GM12891 (cell line): Measurements from ENCODE around the gene PLLP. TPM values are rescaled to one million over a fixed set of nuclear protein-coding genes. Genes with fewer than 3 reads are reported as not detected.

Source experiments
- DNase-seq: peaks from one replicate; pipeline ENCODE4 v3.0.0; 2011; ENCODE audit warnings: low spot score; ENCODE audit not compliant: insufficient read length
- FAIRE-seq: peaks from 2 replicates; lab custom pipeline; 2011; peaks lifted over from hg19 to GRCh38; lab: Jason Lieb, UNC
- PAX5 ChIP-seq: IDR thresholded peaks from 2 replicates; pipeline ENCODE4 v1.6.1; 2011; ENCODE audit warnings: low read length, moderate library complexity, mild to moderate bottlenecking; ENCODE audit not compliant: insufficient read depth, severe bottlenecking
- POLR2A ChIP-seq: IDR thresholded peaks from 2 replicates; pipeline ENCODE4 v1.6.1; 2011; ENCODE audit warnings: low read depth, low read length, control low read depth
- POLR2AphosphoS5 ChIP-seq: IDR thresholded peaks from 2 replicates; pipeline ENCODE4 v1.6.1; 2011; ENCODE audit warnings: low read depth, low read length, control low read depth
- POU2F2 ChIP-seq: IDR thresholded peaks from 2 replicates; pipeline ENCODE4 v1.6.1; 2011; ENCODE audit warnings: low read depth, mild to moderate bottlenecking, control low read depth, low read length, moderate library complexity
- SPI1 ChIP-seq: IDR thresholded peaks from 2 replicates; pipeline ENCODE4 v1.6.1; 2011; ENCODE audit warnings: low read depth, low read length, control low read depth
- TAF1 ChIP-seq: IDR thresholded peaks from 2 replicates; pipeline ENCODE4 v1.6.1; 2011; ENCODE audit warnings: low read depth, low read length, control low read depth
- polyA plus RNA-seq: library from polyadenylated mRNA; unstranded; fragments of >200 nt; gene quantifications from one replicate; pipeline ENCODE4 v1.2.1, GENCODE V29; 2012; ENCODE audit warnings: low read depth, missing spikeins, inconsistent platforms; ENCODE audit not compliant: missing spikeins

PLLP gene, protein sequence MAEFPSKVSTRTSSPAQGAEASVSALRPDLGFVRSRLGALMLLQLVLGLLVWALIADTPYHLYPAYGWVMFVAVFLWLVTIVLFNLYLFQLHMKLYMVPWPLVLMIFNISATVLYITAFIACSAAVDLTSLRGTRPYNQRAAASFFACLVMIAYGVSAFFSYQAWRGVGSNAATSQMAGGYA
- polyA plus RNA-seq = 0.89 TPM

DNA sequence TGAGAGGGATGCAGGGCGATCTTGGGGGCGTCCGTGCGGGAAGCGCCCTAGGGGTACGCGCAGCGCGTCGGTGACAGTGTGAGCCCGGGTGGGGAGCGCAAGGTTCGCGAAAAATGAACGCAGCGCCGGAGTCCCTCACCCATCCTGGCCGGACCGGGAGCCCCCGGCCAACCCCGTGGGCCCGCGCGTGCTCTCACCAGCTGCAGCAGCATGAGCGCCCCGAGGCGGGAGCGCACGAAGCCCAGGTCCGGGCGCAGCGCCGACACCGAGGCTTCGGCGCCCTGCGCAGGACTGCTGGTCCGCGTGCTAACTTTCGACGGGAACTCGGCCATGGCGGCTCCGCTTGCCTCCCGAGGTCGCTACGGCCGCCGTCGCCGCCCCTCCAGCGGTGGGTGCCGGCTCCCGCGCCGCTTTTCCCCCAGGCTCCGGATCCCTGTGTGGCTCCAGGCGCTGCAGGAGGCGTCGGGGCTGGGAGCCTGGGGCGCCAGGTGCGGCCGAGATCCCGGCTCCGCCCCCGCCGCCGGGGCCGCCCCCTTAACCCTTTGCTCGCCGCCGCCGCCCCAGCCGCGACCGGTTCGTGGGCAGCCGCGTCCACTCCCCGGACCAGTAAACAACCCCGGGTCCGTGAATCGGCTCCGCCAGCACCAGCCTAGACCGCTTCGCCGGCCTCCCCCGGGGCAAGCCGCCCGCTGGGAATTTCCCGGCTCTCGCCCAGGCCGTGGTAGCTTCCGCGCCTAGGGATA lies at the start of gene PLLP:
PLLP (minus strand) TSS at position 464 of the 743 bp plus-strand sequence; CDS start at position 332, 132 bp downstream.
- peak; percentile 78 for DNase-seq
- peak; percentile 78 for FAIRE-seq
- no peak for TF ChIP-seq TAF1

- TF ChIP-seq SPI1 (no peak), POLR2A (no peak), POU2F2 (no peak), PAX5 (no peak), TAF1 (no peak), POLR2AphosphoS5 (no peak)
- no peak for FAIRE-seq
Observed at GRCh38 chr16:57333402-57333801, 48.9 kb upstream of the PLLP start.

GRCh38 chr16:57331355-57331754 lies 46.9 kb upstream of the PLLP start:
- FAIRE-seq = no peak
- TF ChIP-seq TAF1 (no peak), POU2F2 (no peak)
- DNase-seq = no peak

More at GRCh38 chr16:57333402-57333801, 48.9 kb upstream of the PLLP start:
- no peak for DNase-seq

- DNase-seq = no peak
- no peak for FAIRE-seq
- TF ChIP-seq TAF1 (no peak), POLR2AphosphoS5 (no peak), SPI1 (no peak), POU2F2 (no peak), POLR2A (no peak), PAX5 (no peak)
Observed at GRCh38 chr16:57329718-57330327, 45.4 kb upstream of the PLLP start.

DNA sequence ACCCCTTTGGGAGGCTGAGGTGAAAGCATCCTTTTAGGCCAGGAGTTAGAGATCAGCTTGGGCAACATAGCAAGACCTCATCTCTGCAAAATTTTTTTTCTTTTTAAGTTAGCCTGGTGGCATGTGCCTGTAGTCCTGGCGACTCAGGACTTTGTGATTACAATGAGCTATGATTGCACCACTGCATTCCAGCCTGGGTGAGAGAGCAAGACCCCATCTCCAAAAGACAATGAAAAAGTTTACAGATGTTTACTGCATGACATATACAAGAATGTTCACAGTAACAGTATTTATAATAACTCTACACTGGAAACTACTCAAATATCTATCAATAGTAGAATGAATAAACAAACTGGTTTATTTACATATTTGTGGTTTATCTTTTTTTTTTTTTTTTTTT lies 41.0 kb upstream of the PLLP start:
- FAIRE-seq (no peak), DNase-seq (no peak)
- TF ChIP-seq POU2F2 = no peak

DNA sequence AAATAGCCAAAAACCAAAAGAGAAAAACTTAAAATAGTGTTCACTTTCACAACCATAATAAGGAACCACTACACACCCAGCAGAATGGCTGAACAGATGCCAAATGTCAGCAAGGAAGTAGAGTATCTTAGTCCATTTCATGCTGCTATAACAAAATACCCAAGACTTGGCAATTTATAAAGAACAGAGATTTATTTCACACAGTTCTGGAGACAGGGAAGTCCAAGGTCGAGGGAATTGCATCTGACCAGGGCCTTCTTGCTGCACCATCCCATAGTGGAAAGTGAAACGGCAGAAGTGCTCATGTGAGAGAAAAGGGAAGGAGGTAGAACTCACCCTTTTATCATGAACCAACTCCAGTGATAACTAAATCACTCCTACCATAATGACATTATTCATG lies 40.3 kb upstream of the PLLP start:
- DNase-seq = no peak
- FAIRE-seq = peak; percentile 58
- TF ChIP-seq SPI1 = no peak
- no peak for TF ChIP-seq POU2F2
- TF ChIP-seq POLR2AphosphoS5 = no peak
- TF ChIP-seq TAF1 = no peak
- no peak for TF ChIP-seq POLR2A

DNA sequence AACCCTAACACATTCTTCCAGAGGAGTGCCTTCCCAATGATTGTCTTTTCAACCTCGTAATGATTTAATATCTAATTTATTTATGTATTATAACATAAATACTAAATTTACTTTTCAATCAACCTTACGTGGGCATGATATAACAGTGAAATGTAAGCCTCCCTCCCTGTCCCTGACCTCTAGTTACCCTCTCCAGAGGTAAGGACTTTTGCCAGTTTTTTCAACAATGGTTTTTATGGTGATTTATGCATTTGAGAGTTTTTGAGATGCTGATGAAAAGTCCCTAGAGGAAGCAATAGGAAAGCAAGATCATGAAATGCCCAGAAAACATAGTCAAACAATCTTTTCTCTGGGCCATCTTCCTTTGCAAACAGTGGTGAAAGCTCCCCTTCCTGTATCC lies 35.2 kb upstream of the PLLP start:
- no peak for TF ChIP-seq POU2F2
- no peak for TF ChIP-seq PAX5
- no peak for TF ChIP-seq TAF1
- TF ChIP-seq SPI1 = no peak
- TF ChIP-seq POLR2AphosphoS5 = no peak
- no peak for TF ChIP-seq POLR2A
- FAIRE-seq (no peak), DNase-seq (no peak)

DNA sequence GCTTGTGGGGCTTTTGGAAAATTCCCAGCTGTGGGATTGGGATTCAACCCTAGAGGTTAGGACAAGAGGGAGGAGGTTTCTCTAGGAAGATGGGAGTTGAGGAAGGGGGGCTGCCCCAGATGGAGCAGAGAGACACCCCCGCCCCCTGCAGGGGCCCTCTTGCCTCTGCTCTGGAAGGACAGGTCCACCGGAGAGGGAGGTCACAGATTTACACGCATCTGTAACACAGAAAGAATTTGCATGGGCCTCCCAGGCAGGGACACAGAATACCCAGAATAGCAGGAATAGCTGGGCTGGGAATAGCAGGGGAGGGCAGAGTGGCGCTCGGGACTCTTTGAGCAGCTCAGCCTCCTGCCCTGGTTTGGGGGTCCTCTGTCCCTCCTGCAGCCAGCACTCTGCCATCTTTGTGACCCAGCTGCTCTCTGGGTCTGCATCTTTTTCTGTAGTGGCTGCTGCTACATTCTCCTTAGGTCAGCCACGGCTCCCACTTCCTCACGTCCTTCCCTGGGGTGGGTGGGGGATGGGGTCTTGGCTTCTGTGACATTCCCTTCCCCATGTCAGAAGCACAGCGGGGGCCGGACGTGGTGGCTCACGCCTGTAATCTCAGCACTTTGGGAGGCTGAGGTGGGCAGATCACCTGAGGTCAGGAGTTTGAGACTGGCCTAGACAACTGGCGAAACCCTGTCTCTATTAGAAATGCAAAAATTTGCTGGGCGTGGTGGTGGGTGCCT lies 33.9 kb upstream of the PLLP start:
- FAIRE-seq = no peak
- TF ChIP-seq SPI1 = no peak
- TF ChIP-seq PAX5 = no peak
- TF ChIP-seq TAF1 = no peak
- no peak for TF ChIP-seq POLR2AphosphoS5
- TF ChIP-seq POLR2A = no peak
- no peak for TF ChIP-seq POU2F2
- DNase-seq = no peak

DNA sequence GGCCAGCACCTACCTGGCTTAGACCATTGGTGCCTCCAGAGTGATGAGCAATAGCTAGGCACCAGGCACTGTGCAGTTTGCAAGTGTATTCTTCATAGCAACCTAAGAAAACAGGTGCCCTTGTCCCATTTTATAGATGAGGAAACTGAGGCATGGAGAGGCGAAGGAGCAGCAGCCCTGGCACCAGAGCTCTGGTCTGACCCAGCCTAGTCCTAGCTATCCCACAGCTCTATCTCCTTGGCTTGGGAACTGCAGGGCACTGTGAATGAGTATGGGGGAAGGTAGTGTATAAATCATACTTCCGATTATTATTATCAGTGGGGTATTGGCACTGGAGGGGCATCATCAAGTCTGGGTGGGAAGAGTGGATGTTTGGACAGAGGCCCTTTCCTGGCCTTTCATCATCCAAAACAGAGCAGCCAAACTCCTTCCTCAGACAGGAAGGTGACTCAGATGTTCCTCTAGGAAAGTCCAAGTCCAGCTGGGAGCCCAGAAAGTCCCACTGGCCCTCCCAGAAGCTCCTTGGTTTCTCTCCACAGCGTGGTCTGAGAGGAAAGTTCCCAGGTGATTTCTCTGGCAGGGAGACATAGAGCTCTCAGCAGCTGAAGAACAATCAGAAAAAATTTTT lies 32.0 kb upstream of the PLLP start:
- FAIRE-seq = peak; percentile 45
- DNase-seq = no peak
- TF ChIP-seq POLR2AphosphoS5 (no peak), POLR2A (no peak), TAF1 (no peak), POU2F2 (no peak), SPI1 (no peak), PAX5 (no peak)

DNA sequence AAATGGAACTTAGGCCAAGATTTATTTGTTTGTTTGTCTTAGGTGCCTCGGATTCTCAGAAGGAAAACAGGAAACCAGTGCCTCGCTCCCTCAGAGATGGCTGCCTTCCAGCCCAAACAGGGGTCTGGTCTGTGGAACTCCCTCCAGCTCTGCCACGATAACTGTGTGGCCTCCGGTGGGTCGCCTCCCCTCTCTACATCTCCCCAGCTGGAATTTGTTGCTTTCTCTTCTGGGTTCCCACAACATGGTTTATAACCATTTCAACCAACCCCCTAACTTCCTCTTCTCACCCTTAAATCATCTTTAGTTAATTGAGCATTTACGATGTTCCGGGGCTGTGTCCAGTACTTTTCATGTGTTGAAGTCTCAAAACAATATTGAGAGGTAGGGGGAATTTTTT lies 30.9 kb upstream of the PLLP start:
- FAIRE-seq (no peak), DNase-seq (no peak)
- TF ChIP-seq PAX5 (no peak), TAF1 (no peak), POLR2A (no peak), POU2F2 (no peak), POLR2AphosphoS5 (no peak), SPI1 (no peak)
